Suppressor macrophage treated with lipopolysaccharide for 1 hour (primary cell): ENCODE measurements around the gene NOC2L.
"Not testable (repeated sequence)": the region's sequence is repeated elsewhere in the genome, so short reads cannot be mapped to it uniquely, and the experiment has no call there.

Source experiments
- DNase-seq, 3 donors: peaks; one replicate each; pipeline ENCODE4 v3.0.0-alpha.2; 2020 to 2022

The NOC2L gene

DNA sequence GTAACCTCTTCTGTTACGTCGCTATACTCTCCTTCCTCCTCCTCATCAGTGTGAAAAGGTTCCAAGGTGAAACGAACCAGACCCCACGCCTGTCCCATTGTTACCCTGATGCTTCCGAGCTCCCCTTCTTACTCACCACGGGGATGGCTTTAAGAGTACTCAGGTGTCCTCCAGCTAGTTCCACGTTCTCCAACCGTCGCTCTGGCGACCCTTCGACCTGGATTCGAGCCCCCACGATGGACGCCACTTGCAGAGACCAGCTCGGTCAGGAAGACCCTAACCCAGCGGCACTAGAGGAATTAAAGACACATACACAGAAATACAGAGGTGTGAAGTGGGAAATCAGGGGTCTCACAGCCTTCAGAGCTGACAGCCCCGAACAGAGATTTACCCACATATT is 61.1 kb downstream of the NOC2L start:
- DNase-seq, result not testable (repeated sequence)

DNA sequence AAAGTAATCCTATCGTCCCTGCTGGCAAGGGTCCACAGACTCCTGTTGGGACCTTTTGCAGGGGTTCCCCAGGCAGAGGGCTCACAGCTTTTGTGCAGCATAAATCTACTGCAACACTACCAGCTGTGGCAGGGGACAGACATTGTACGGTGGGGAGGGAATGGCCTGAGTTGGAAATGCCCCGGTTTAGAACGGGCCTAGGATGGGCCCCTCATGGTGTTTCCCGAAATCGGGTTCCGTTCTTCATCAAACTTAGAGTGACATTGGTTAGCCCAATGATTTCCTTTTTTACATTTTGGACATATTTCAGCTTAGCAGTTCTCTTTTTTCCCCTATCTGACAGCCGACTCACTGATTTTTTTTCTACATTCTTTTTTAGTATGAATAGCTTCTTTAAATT is 61.8 kb downstream of the NOC2L start:
- peak; percentile 62 to 65 (median 62) for DNase-seq
